Raji (cell line): ENCODE measurements around the gene PHF21B.

ENCODE experiments used
- POLR2A ChIP-seq: IDR thresholded peaks from 2 replicates; pipeline ENCODE4 v1.6.1; 2011; ENCODE audit warnings: low read depth, low read length, control low read depth; ENCODE audit not compliant: insufficient read depth

The PHF21B gene

GRCh38 chr22:44962741-44963454, 46.9 kb downstream of the PHF21B start:
- no peak for TF ChIP-seq POLR2A

GRCh38 chr22:44956840-44957767, 52.7 kb downstream of the PHF21B start:
- no peak for TF ChIP-seq POLR2A

DNA sequence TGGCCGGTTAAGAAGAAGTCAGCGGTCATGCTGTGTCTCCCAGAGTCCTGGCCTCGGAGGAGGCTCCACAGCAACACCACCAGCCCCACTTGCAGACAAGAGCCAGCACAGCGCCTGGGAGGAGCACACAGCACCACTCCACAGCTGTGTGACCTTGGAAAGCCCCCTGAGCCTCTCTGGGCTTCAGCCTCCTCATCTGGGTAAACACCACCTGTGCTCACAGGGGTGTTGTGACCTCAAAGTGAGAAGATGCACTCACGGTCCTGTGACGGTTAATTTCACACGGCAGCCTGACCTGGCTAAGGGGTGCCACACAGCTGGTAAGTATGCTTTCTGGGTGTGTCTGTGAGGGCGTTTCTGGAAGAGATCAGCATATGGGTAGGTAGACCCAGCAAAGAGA, 54.7 kb downstream of the PHF21B start:
- no peak for TF ChIP-seq POLR2A

GRCh38 chr22:44954149-44954548, 55.7 kb downstream of the PHF21B start:
- no peak for TF ChIP-seq POLR2A

DNA sequence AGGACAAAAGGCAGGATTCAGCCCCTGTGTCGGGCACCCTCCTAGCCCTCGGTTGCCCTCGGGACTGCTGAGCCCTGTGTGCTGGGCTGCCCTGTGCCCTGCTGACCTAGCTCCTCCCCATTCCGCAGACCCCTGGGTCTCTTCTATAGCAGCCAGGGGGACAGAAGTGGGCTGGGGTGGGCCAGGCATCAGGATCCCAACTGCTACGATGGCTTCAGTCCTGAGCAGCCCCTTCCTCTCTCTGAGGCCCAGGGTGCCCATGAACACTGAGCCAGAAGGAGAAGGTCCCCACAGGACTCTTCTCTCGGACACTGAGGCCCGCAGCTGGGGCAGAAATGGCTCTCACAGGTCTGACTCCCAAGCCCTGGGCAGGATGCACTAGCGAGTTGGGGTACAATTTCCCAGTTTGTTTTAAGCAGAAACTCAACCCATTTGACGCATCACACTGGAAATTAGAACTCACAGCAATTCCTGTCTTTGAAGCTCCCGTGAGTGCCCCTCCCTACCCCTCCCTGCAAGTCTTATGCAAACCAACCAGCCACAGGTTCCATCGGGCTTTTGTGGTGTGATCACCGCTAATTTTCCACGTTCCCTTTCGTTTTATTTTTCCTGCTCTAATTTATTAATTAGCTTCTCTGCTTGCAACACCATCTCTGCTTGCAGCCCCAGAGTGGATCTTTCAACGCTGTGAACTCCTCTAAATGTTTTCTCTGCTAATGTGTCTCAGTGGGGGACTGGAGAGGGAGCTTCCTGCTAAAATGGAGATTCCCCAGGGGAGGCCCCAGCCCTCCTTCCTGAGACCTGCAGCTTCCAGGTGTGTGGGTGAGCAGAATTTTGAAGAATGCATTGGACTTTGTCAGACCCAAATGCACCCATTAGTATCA, 56.7 kb downstream of the PHF21B start:
- no peak for TF ChIP-seq POLR2A

- no peak for TF ChIP-seq POLR2A
Measured at GRCh38 chr22:44951510-44951816, 58.3 kb downstream of the PHF21B start.

GRCh38 chr22:44950806-44951509, 58.8 kb downstream of the PHF21B start:
- no peak for TF ChIP-seq POLR2A

DNA sequence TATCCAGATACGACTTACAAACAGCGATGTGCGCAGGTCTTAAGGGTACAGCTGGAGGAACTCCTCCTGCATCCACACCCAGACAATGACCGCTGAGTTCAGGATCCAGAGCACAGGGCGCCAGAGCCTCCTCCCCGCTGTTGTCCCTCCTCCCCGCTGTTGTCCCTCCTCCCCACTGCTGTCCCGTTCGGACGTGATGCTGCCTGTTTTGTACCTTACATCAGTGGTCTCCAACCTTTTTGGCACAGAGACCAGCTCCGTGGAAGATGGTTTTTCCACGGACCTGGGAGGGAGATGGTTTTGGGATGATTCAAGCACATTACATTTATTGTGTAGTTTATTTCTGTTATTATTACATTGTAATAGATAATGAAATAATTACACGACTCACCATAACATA, 62.0 kb downstream of the PHF21B start:
- no peak for TF ChIP-seq POLR2A

GRCh38 chr22:44947049-44947448, 62.8 kb downstream of the PHF21B start:
- TF ChIP-seq POLR2A, result no peak

- no peak for TF ChIP-seq POLR2A
Measured at GRCh38 chr22:44944883-44945601, 64.8 kb downstream of the PHF21B start.

DNA sequence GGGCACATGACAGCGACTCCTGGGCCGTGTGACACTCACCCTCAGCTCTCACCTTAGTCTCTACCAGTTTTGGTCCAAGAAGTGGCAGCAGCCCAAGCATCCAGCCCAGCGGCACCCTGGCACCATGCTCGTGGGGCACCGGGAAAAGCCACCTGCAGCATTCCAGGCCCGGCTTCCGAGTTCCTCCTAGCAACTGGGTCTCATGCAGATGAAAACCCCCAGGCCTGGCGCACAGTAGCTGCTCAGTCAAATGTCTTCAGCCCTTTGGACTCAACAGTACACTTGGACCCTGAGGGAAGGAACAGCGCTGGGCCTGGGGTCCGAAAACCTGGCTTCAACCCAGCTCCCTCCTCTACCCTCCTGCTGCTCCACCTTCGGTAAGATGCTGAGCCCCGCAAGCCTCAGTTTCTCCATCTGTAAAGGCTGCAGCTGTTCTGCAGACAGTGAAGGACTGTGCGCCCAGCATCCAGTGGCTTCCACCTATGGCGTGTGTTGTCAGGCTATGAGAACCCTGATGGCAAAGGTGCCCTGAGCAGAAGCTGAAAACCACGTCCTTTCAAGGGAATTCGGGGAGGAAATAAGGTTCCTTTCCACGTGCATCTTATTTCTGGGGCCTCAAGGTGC, 66.0 kb downstream of the PHF21B start:
- no peak for TF ChIP-seq POLR2A

DNA sequence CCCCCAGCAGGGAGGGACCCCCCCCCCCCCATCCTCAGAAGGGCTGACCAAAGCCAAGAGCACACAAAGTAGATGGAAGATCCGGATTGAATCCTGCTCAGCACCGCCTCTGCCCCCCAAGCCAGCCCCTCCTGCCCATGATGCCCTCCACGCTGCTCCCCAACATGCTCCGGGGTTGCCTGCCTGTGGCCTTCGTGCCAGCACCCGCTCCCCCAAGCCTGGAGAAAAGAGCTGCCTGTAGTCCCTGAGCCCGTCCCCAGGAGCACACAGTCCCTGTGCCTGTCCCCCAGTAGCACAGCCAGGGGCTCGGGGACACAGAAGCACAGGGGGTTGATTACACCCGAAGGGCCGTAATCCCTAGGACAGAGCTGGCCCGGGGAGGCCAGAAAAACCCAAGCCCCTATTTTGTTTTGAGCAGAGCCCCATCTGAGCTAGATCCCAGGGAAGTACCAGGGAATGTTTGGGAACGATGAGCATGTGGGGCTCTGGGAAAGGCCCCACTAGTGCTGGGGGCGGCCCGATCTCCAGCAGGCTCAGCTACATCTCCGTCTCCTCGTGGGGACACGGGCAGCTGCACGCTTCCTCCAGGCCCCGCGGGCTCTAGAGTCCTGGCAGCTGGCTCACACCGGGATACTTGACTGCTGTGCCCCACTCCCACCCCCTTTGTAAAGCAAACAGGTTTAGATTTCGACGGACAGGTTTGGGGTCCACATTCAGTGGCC, 66.7 kb downstream of the PHF21B start:
- no peak for TF ChIP-seq POLR2A

DNA sequence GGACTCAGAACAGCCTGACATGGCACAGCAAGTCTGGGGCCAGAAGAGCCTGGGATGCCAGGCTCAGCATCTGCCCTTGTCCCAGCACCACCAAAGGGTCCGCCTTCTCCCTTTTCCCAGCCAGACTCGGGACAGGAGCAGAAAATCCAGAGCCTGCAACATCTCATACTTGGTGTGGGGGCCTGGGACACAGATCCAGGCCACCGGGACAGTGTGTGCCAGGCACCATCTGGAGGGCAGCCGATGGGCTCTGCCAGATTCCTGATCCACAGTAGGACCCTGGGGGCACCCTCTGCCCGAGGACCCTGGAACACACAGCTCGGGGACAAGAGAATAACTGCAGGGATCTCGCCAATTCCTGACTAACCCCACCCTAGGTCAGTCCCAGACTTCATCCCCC, 67.7 kb downstream of the PHF21B start:
- no peak for TF ChIP-seq POLR2A

DNA sequence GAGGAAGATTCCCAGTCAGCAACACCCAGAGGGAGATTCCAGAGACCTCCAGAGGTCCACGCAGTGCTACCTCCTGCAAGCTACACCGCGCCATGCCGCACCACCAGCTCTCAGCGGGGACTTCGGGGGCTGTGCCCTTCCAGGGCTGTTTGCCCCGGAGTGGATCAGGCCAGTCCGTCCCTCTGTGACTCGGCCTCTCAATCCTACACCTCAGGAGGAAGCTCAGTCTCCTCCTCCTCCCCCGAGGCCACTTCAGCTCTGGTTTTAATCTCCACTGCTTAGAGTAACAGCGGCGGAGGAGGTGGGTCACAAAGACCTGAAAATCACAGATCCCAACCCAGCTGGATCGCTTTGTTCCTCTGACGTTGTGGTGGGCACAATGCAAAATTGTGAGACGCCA, 68.6 kb downstream of the PHF21B start:
- no peak for TF ChIP-seq POLR2A

GRCh38 chr22:44940130-44940529, 69.7 kb downstream of the PHF21B start:
- TF ChIP-seq POLR2A, result no peak
